ENCODE results near the gene BECN2. TPM values are rescaled to one million over a fixed set of nuclear protein-coding genes. Genes with fewer than 3 reads are reported as not detected.

BECN2 gene
- total RNA-seq (2022; extraction: Qiagen RNA extraction; ENCODE audit: low read depth), result not detected in 5 replicates

GRCh38 chr1:241957692-241958494 is at the start of gene BECN2:
Gene BECN2, plus strand, starts transcription at chr1:241957767. Its CDS starts 0 bp downstream, at chr1:241957767.

GRCh38 chr1:241999026-241999425 is 41.5 kb downstream of the BECN2 start, which contains the start of gene MAP1LC3C:
Gene MAP1LC3C, minus strand, starts transcription at chr1:241999098. Its CDS starts 90 bp downstream, at chr1:241999008.

Other genes starting within 250 kb of the BECN2 start
- gene EXO1, start 109.6 kb upstream of the BECN2 start, total RNA-seq (2022; extraction: Qiagen RNA extraction; ENCODE audit: low read depth), result 18.5 to 26.1 TPM (median 24.6 TPM) in 5 replicates
- 0.17 to 0.39 TPM (median 0.24 TPM) in 4 of 5 replicates, not detected in the other for gene MAP1LC3C, start 41.3 kb downstream of the BECN2 start, total RNA-seq (2022; extraction: Qiagen RNA extraction; ENCODE audit: low read depth)